Hepatocyte (in vitro differentiated cells): Measurements from ENCODE around the gene PLCB2. TPM values are rescaled to one million over a fixed set of nuclear protein-coding genes. Genes with fewer than 3 reads are reported as not detected.

Source experiments
- DNase-seq: peaks from one replicate; pipeline ENCODE4 v3.0.0-alpha.2; 2016; ENCODE audit warnings: low spot score
- H2AFZ ChIP-seq: fragments of 200-600 bp; sonication (generic); 2 replicates; pipeline ENCODE4 v1.6.0; 2016; ENCODE audit warnings: antibody characterized with exemption, mild to moderate bottlenecking
- H3K27ac ChIP-seq: fragments of 200-600 bp; sonication (generic); 2 replicates; pipeline ENCODE4 v1.5.1; 2016; ENCODE audit warnings: mild to moderate bottlenecking
- H3K27me3 ChIP-seq: fragments of 200-600 bp; sonication (generic); 2 replicates; pipeline ENCODE4 v1.6.1; 2016
- H3K36me3 ChIP-seq: fragments of 200-600 bp; sonication (generic); replicated peaks from 2 replicates; pipeline ENCODE4 v1.5.1; 2016; ENCODE audit warnings: low read depth; ENCODE audit not compliant: insufficient read depth
- H3K4me1 ChIP-seq: fragments of 200-600 bp; sonication (generic); 2 replicates; pipeline ENCODE4 v1.5.1; 2016; ENCODE audit warnings: mild to moderate bottlenecking, moderate library complexity; ENCODE audit not compliant: insufficient read depth
- H3K4me2 ChIP-seq: fragments of 200-600 bp; sonication (generic); 2 replicates; pipeline ENCODE4 v1.6.0; 2016
- H3K4me3 ChIP-seq: fragments of 200-600 bp; sonication (generic); 2 replicates; pipeline ENCODE4 v1.5.1; 2016; ENCODE audit warnings: mild to moderate bottlenecking
- H3K79me2 ChIP-seq: fragments of 200-600 bp; sonication (generic); 2 replicates; pipeline ENCODE4 v1.6.0; 2017; ENCODE audit warnings: mild to moderate bottlenecking
- H3K9me2 ChIP-seq: fragments of 200-600 bp; sonication (generic); replicated peaks from 2 replicates; pipeline ENCODE4 v1.6.0; 2017; ENCODE audit warnings: mild to moderate bottlenecking; ENCODE audit not compliant: insufficient read depth
- H3K9me3 ChIP-seq: fragments of 200-600 bp; sonication (generic); 2 replicates; pipeline ENCODE4 v1.5.1; 2016; ENCODE audit warnings: low read depth, mild to moderate bottlenecking
- H4K20me1 ChIP-seq: fragments of 200-600 bp; sonication (generic); 2 replicates; pipeline ENCODE4 v1.6.0; 2016; ENCODE audit warnings: mild to moderate bottlenecking; ENCODE audit not compliant: insufficient read depth, poor library complexity, severe bottlenecking
- CTCF ChIP-seq: fragments of 200-600 bp; sonication (generic); IDR thresholded peaks from 2 replicates; pipeline ENCODE4 v1.5.1; 2016; ENCODE audit warnings: antibody characterized with exemption, mild to moderate bottlenecking; ENCODE audit not compliant: poor library complexity
- EZH2 ChIP-seq: fragments of 200-600 bp; sonication (generic); IDR thresholded peaks from 2 replicates; pipeline ENCODE4 v1.6.1; 2016; ENCODE audit warnings: antibody characterized with exemption, mild to moderate bottlenecking, borderline replicate concordance
- EZH2phosphoT487 ChIP-seq: fragments of 200-600 bp; sonication (generic); IDR thresholded peaks from one replicate; pipeline ENCODE4 v1.6.1; 2018; ENCODE audit warnings: antibody characterized with exemption, mild to moderate bottlenecking, low read depth, moderate library complexity; ENCODE audit not compliant: unreplicated experiment, severe bottlenecking
- WGBS: methylation state at CpG from one replicate; pipeline ENCODE4 v1.1.6; 2016; ENCODE audit warnings: low lambda C conversion rate; ENCODE audit errors: missing lambda C conversion rate; 5-methylcytosine and 5-hydroxymethylcytosine counted together
- polyA plus RNA-seq: library from polyadenylated mRNA; unstranded; fragments of >200 nt; fragmentation: Nextera tagmentation; extraction: Ambion mirVana; gene quantifications from 2 replicates; pipeline ENCODE4 v1.2.1, GENCODE V29; 2016
- total RNA-seq: library from RNA; depleted of rRNA; stranded (reverse); fragments of >200 nt; gene quantifications from 2 replicates; pipeline ENCODE4 v1.2.3, GENCODE V29; 2014

PLCB2 gene
- total and polyA plus RNA-seq, 2 experiments from 2014 or later: 1.7 to 4.4 TPM

- peaks cover 6% of the 10 kb centered on the region for H3K4me1 ChIP-seq
Measured at GRCh38 chr15:40296561-40297230, 11.0 kb downstream of the PLCB2 start.

GRCh38 chr15:40295877-40296560 lies 11.7 kb downstream of the PLCB2 start:
- H2AFZ ChIP-seq: no peak overlapping the region
- WGBS: 49% methylated on average over 12 of the region's 12 CpGs
- DNase-seq: no peak

More at GRCh38 chr15:40296561-40297230, 11.0 kb downstream of the PLCB2 start:
- Histone ChIP-seq H3K9me3 (no peaks in the 10 kb centered on the region), H3K79me2 (no peaks in the 10 kb centered on the region), H4K20me1 (no peaks in the 10 kb centered on the region), H3K36me3 (no peaks in the 10 kb centered on the region), H3K9me2 (no peaks in the 10 kb centered on the region), H3K27ac (no peak overlapping the region), H3K27me3 (peaks cover 22% of the 10 kb centered on the region), H2AFZ (no peak overlapping the region), H3K4me2 (no peak overlapping the region), H3K4me3 (no peak overlapping the region)
- TF ChIP-seq EZH2: no peak
- TF ChIP-seq CTCF: no peak
- TF ChIP-seq EZH2phosphoT487: no peak
- no peak for DNase-seq
- WGBS: 67% methylated on average over 5 of the region's 5 CpGs

DNA sequence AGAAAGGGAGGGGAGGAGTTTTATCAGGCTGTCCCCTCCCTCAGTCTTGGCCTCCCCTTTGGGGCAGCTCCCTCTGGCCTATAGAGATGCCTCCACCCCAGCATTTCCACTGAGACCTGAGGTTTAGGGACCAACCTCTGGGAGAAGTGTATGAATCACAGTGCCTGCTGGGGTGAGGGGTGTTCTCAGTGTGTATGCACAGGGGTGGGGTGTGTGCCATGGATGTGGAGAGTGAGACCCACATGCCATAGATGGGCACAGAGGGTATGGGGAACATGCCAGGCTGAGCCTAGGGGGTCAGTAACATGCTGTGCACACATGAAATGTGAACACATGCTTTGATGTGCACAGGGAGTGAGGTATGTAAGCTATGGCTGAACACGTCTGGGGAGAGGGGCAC lies 12.4 kb downstream of the PLCB2 start:
- H3K9me3 ChIP-seq: no peaks in the 10 kb centered on the region
- TF ChIP-seq EZH2 (no peak), EZH2phosphoT487 (no peak)
- H3K4me2 ChIP-seq: no peak overlapping the region
- 82% methylated on average over 1 of the region's 1 CpG for WGBS
- no peak overlapping the region for H2AFZ ChIP-seq
- H3K4me1 ChIP-seq: peaks cover 19% of the 10 kb centered on the region
- no peaks in the 10 kb centered on the region for H3K9me2 ChIP-seq
- H3K4me3 ChIP-seq: no peak overlapping the region
- peaks cover 30% of the 10 kb centered on the region for H3K27me3 ChIP-seq
- H3K36me3 ChIP-seq: no peaks in the 10 kb centered on the region
- H3K79me2 ChIP-seq: no peaks in the 10 kb centered on the region
- no peaks in the 10 kb centered on the region for H4K20me1 ChIP-seq
- DNase-seq: no peak
- H3K27ac ChIP-seq: no peak overlapping the region

More at GRCh38 chr15:40295877-40296560, 11.7 kb downstream of the PLCB2 start:
- H4K20me1 ChIP-seq: no peaks in the 10 kb centered on the region
- peaks cover 26% of the 10 kb centered on the region for H3K27me3 ChIP-seq
- H3K79me2 ChIP-seq: no peaks in the 10 kb centered on the region
- TF ChIP-seq EZH2 (no peak), EZH2phosphoT487 (no peak), CTCF (no peak)
- H3K9me2 ChIP-seq: no peaks in the 10 kb centered on the region
- H3K4me2 ChIP-seq: no peak overlapping the region
- H3K4me3 ChIP-seq: no peak overlapping the region
- H3K36me3 ChIP-seq: no peaks in the 10 kb centered on the region
- H3K27ac ChIP-seq: no peak overlapping the region
- peaks cover 12% of the 10 kb centered on the region for H3K4me1 ChIP-seq
- no peaks in the 10 kb centered on the region for H3K9me3 ChIP-seq
